NCI-H187 (cell line): ENCODE data around the gene SLC25A13.

Experiments used
- DNase-seq, 2 experiments: peaks; one replicate each; lab custom pipeline; 2025; lab: John Stamatoyannopoulos, UW

The SLC25A13 gene

DNA sequence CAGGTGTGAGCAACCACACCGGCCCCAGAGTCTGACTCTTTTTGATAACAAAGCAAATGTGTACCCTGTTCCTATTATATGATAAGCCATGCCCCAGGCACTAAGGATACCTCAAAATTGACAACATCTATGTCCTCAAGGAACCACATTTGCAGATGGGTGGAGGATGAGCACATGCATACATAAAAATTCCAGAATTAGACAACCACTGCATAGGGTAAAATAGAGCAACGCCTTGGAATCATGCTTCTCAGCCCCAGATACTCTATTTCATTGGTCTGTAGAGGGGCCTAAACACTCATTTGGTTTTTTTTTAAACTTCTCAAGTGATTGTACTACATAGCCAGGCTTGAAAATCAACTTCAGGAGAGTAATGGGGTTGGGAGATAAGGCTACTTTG is 78.7 kb downstream of the SLC25A13 start:
- DNase-seq: no peak

DNA sequence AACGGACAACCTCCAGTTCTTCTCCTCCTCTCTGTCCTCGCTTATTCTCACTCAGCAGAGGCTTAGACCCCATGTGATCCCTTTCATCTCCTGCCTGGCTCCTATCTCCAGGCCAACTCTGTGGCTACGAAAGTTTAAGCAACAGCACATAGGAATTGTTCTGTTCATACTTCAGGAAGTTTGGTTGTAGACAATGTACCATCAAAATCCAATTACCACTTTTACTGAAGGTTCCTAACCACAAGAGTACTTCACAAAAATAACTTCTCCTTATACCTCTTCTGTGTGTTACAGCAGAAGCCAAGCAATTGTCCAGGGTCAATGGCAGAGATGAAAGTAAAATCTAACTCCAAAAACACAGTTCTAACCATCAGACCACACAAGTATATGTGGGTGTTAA is 80.0 kb downstream of the SLC25A13 start:
- DNase-seq: no peak

GRCh38 chr7:96238976-96239766 is 82.7 kb downstream of the SLC25A13 start:
- DNase-seq: no peak

DNA sequence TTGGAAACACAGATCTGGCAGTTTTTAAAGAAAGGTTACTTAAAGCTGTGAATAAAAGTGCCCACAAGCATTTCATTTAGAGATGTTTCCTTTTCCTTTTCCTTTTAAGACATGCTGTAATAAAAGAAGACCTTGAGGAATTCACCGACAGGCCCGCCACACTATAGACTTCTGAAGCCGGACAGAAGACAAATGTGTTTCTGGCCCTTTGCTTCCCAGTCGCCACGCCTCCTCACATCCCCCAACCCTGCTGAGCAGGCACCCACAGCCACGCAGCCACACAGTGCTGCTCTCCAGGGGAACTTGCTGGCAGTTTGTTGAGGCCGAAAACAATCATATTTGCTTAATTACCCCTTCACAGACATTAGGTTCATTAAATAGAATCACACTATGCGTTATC is 83.4 kb downstream of the SLC25A13 start:
- DNase-seq: no peak

- DNase-seq: no peak
Measured at GRCh38 chr7:96237040-96237439, 84.9 kb downstream of the SLC25A13 start.

GRCh38 chr7:96236198-96237039 is 85.5 kb downstream of the SLC25A13 start:
- DNase-seq: no peak

GRCh38 chr7:96235281-96235680 is 86.6 kb downstream of the SLC25A13 start:
- no peak for DNase-seq

DNA sequence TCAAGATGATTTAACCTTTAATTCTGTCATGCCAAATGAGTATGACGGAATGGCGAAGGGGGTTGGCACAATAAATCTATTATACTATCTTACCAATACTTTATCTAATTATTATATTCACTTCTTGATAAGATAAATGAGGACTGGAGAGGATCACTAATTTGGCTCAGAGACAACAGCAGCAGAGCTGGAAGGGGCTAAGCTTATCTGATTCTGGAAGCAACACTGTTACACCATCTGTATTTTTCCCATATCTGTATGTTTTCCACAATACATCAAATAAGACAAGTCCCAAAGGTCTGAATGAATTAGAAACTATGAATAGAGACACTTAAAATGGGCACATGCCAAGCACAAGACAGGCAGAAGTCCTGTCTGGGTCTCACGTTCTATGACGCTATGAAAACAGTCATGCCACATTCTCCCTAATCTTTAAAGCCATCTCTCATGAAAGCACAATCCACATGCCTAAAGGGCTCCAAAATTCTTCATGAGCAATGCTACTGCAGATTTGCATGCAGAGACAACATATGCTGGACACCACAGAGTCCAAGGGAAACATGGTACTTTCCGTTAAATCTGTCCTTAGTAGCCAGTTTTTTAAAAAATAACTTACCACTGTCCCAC is 88.3 kb downstream of the SLC25A13 start:
- DNase-seq: no peak

DNA sequence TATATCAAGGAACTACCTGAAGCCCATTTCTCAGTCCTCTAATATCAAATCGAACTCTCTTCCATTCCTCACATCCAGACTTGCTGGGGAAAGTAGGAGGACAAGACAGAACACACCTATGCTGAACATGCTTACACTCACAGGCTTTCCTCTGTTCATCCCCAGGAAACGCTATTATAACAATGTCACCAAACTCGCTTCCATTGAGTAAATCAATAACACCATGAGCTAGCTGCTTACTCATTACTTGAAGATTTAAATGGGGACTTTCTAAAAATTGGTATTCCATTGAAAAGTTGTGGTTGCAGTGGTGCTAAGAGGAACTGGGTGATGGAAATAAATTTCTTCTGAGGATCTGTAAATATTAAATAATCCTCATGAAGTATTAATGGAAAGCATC is 88.8 kb downstream of the SLC25A13 start:
- no peak for DNase-seq

DNA sequence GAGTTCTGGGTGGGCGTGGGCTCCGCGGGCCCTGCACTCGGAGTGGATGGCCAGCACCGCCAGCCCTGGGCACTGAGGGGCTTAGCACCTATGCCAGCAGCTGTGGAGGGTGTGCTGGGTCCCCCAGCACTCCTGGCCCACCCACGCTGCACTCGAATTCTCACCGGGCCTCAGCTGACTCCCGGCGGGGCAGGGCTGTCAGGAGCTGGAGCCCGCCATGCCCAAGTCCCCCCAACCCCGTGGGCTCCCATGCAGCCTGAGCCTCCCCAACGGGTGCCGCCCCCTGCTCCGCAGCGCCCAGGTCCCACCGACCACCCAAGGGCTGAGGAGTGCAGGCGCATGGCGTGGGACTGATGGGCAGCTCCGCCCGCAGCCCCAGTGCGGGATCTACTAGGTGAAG is 93.1 kb downstream of the SLC25A13 start:
- no peak for DNase-seq

DNA sequence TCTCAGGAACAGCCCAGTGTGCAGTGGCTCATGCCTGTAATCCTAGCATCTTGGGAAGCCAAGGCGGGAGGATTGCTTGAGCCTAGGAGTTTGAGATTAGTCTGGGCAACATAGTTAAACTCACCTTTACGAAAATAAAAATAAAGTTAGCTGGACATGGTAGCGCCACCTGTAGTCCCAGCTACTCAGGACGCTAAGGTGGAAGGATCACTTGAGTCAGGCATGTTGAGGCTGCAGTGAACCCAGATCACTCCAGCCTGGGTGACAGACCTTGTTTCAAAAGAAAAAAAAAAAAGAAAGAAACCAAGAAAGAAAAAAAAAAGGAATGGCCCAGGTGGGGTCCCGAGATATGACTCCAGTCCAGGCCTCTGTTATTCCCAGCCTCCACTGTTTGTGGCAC is 96.6 kb downstream of the SLC25A13 start:
- DNase-seq: no peak

DNA sequence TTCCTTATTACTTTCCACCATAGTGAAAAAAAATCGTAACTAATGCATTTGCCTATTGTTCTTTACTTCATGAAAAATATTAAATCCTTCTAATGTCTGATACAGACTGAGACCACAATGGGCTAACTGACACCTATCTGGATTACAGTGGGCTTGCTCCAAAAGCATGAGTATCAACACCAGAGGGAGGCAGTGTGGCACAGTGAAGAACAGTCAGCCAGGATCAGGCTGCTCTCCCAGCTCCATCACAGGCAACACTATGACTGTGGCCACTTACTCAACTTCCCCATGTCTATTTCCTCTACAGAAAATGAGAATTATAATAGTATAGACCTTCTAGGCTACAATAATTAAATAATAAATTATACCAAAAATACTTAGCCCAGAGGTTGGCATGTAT is 97.2 kb downstream of the SLC25A13 start:
- DNase-seq: no peak

- DNase-seq: no peak
Measured at GRCh38 chr7:96224073-96224472, 97.8 kb downstream of the SLC25A13 start.

GRCh38 chr7:96221888-96222287 is 100.0 kb downstream of the SLC25A13 start:
- DNase-seq: no peak

GRCh38 chr7:96219378-96220130 is 102.3 kb downstream of the SLC25A13 start:
- DNase-seq: no peak

DNA sequence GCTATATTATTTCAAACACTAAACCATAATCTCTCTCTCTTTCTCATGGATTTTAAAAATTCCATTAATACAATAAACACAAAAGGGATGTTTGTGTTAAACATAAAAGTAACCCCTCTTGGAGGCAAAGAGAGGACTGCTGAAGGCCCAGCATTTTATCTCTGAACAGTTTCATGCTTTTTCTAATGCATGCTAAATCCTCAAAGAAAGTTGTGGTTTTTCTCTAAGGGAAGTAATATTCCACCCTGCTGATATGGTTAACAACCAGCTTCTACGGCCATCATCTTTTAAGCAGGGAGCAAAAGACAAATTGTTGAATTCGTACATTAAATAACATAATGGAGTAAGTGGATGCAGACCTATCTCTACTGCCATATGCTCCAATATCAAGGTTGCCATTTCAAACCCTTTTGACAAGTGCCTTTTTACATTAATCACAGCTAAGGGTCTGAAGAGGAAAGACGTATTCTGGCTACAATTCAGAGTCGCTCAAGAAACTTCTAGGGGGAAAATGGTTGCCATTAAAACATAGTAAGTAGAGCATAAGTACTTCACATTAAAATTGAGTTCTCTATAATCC is 103.1 kb downstream of the SLC25A13 start:
- DNase-seq: no peak

GRCh38 chr7:96217147-96217546 is 104.8 kb downstream of the SLC25A13 start:
- DNase-seq: no peak

GRCh38 chr7:96216373-96216772 is 105.5 kb downstream of the SLC25A13 start:
- DNase-seq: no peak

GRCh38 chr7:96212474-96212873 is 109.4 kb downstream of the SLC25A13 start:
- no peak for DNase-seq

DNA sequence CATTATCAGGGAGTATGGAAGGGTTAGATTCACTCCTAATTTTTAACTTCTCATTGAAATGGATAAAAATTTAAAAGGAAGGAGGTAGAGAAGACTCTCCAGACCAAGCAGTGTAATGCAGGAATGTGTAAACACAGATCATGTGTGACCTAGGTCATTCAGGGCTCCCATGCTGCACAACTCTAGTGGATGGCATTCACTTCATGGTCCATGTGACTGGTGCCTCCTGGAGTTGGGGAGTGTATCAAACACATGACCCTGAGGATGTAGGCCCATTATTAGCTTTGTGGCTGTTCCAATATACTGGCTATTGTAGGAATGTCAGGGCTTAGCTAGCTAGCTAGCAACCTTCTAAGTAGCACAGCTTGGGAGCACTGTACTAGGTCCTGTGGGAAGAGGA is 109.9 kb downstream of the SLC25A13 start:
- no peak for DNase-seq

- no peak for DNase-seq
Measured at GRCh38 chr7:96205665-96206064, 116.2 kb downstream of the SLC25A13 start.

- no peak for DNase-seq
Measured at GRCh38 chr7:96204601-96205000, 117.3 kb downstream of the SLC25A13 start.
